HepG2 (cell line): ENCODE measurements around the gene THAP3. TPM values are rescaled to one million over a fixed set of nuclear protein-coding genes. Genes with fewer than 3 reads are reported as not detected.

Experiments used
- AGO1 ChIP-seq: fragments of 200-400 bp; formaldehyde crosslinking; IDR thresholded peaks from 2 replicates; pipeline ENCODE4 v1.6.1; 2017; ENCODE audit warnings: mild to moderate bottlenecking, low read depth, low read length, moderate library complexity; ENCODE audit not compliant: poor library complexity, severe bottlenecking
- EEA1 ChIP-seq: sonication (generic); formaldehyde crosslinking; IDR thresholded peaks from 2 replicates; pipeline ENCODE4 v1.5.1; 2020; ENCODE audit warnings: mild to moderate bottlenecking, missing genetic modification reagents, borderline replicate concordance
- HNRNPLL ChIP-seq: fragments of 200-400 bp; formaldehyde crosslinking; IDR thresholded peaks from 2 replicates; pipeline ENCODE4 v1.6.1; 2017; ENCODE audit warnings: mild to moderate bottlenecking, low read depth, low read length; ENCODE audit not compliant: poor library complexity, severe bottlenecking
- KAT7 ChIP-seq: IDR thresholded peaks from 2 replicates; pipeline ENCODE4 v1.6.1; 2018; ENCODE audit warnings: borderline replicate concordance, missing compliant biosample characterization
- KDM1A ChIP-seq: IDR thresholded peaks from 2 replicates; pipeline ENCODE4 v1.6.1; 2016; ENCODE audit warnings: missing compliant biosample characterization
- KDM4B ChIP-seq: sonication (generic); formaldehyde crosslinking; IDR thresholded peaks from 2 replicates; pipeline ENCODE4 v1.4.0; 2020; ENCODE audit warnings: missing genetic modification reagents
- KDM5B ChIP-seq: sonication (generic); formaldehyde crosslinking; IDR thresholded peaks from 2 replicates; pipeline ENCODE4 v1.4.0; 2020; ENCODE audit warnings: missing genetic modification reagents, mild to moderate bottlenecking, borderline replicate concordance
- MED1 ChIP-seq: sonication (generic); formaldehyde crosslinking; IDR thresholded peaks from 2 replicates; pipeline ENCODE4 v1.4.0; 2020; ENCODE audit warnings: missing genetic modification reagents
- MTF1 ChIP-seq: sonication (generic); formaldehyde crosslinking; IDR thresholded peaks from 2 replicates; pipeline ENCODE4 v1.5.0; 2020; ENCODE audit warnings: missing genetic modification reagents
- MXI1 ChIP-seq: IDR thresholded peaks from 3 replicates; pipeline ENCODE4 v1.6.1; 2012; ENCODE audit warnings: low read depth, low read length, inconsistent platforms, borderline replicate concordance
- RAD21 ChIP-seq: fragments of 450-650 bp; formaldehyde crosslinking; IDR thresholded peaks from 2 replicates; pipeline ENCODE4 v1.5.0; 2020; ENCODE audit warnings: mild to moderate bottlenecking
- TGIF2 ChIP-seq: IDR thresholded peaks from 2 replicates; pipeline ENCODE4 v1.6.1; 2016; ENCODE audit warnings: control low read depth, missing compliant biosample characterization
- ZNF3 ChIP-seq: IDR thresholded peaks from 2 replicates; pipeline ENCODE4 v1.7.0; 2017; ENCODE audit warnings: inconsistent platforms
- ZNF501 ChIP-seq: sonication (generic); formaldehyde crosslinking; IDR thresholded peaks from 2 replicates; pipeline ENCODE4 v1.5.1; 2020; ENCODE audit warnings: mild to moderate bottlenecking, moderate library complexity, missing genetic modification reagents
- ZNF556 ChIP-seq: sonication (generic); formaldehyde crosslinking; IDR thresholded peaks from 2 replicates; pipeline ENCODE4 v1.4.0; 2020; ENCODE audit warnings: mild to moderate bottlenecking, missing genetic modification reagents, borderline replicate concordance
- ZNF772 ChIP-seq: sonication (generic); formaldehyde crosslinking; IDR thresholded peaks from 2 replicates; pipeline ENCODE4 v1.5.0; 2020; ENCODE audit warnings: mild to moderate bottlenecking, missing genetic modification reagents
- ZNF891 ChIP-seq: sonication (generic); formaldehyde crosslinking; IDR thresholded peaks from 2 replicates; pipeline ENCODE4 v1.5.0; 2020; ENCODE audit warnings: mild to moderate bottlenecking, missing genetic modification reagents
- polyA plus RNA-seq, 8 experiments: library from polyadenylated mRNA; depleted of rRNA in 3 of 8; stranded (reverse) in 7 of 8; unstranded in 1 of 8; fragments of >200 nt; fragmentation: Illumina TruSeq in 4 of 8; extraction: Trizol in 4 of 8; gene quantifications; 2 replicates each; pipeline versions ENCODE4 v1.2.1 to v1.2.3, GENCODE V29; 2011 to 2016; ENCODE audit warnings: low read depth in 4 of 8, missing spikeins in 1 of 8, mixed read lengths in 1 of 8; ENCODE audit not compliant: insufficient read depth in 1 of 8
- total RNA-seq, 5 experiments: library from RNA; depleted of rRNA; stranded (reverse); fragments of >200 nt; fragmentation: Illumina TruSeq; extraction: Trizol; gene quantifications; 2 replicates each; pipeline ENCODE4 v1.2.3, GENCODE V29; 2016; ENCODE audit warnings: low read depth in 1 of 5
- TF ChIP-seq, protein P1 (sequence below): sonication (generic); formaldehyde crosslinking; IDR thresholded peaks from 2 replicates; pipeline ENCODE4 v1.8.1; 2022; ENCODE audit warnings: mild to moderate bottlenecking, missing genetic modification reagents
- TF ChIP-seq, protein P2 (sequence below): sonication (generic); formaldehyde crosslinking; IDR thresholded peaks from 2 replicates; pipeline ENCODE4 v1.5.0; 2020; ENCODE audit warnings: mild to moderate bottlenecking, missing genetic modification reagents
- TF ChIP-seq, protein P3 (sequence below): sonication (generic); IDR thresholded peaks from 2 replicates; pipeline ENCODE4 v1.6.1; 2016; ENCODE audit warnings: low read depth, borderline replicate concordance
- TF ChIP-seq, protein P4 (sequence below): sonication (generic); formaldehyde crosslinking; IDR thresholded peaks from 2 replicates; pipeline ENCODE4 v1.4.0; 2020; ENCODE audit warnings: missing genetic modification reagents, borderline replicate concordance

Gene THAP3
- total and polyA plus RNA-seq, 2 of the 13 experiments (the other 11 are each of a cell fraction or from before 2014, with no cell fraction given) = 10.3 to 14.9 TPM

DNA sequence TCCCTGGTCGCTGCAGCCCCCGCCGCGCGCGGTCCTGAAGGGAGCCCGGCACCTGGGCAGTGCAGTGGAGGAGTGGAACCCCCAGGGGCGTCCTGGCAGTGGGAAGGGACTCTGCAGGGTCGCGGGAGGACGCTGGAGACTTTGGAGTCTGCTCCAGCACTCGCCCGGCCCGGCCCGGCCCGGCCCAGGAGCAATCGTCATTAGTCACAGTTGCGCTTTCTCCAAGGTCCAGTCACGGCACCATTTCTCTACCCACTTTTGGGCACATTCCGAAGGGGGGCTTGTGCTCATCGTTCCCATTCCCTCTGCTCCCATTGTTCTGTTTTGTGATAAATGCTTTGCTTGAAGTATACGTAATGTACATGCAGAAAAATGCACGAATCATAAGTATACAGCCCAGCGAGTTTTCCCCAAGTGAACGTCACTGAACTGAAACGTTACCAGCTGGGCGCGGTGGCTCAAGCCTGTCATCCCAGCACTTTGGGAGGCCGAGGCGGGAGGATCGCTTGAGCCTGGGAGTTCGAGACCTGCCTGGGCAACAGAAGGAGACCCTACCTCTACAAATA is 999 bp downstream of the THAP3 start (continued):
- TF ChIP-seq, protein P1, sequence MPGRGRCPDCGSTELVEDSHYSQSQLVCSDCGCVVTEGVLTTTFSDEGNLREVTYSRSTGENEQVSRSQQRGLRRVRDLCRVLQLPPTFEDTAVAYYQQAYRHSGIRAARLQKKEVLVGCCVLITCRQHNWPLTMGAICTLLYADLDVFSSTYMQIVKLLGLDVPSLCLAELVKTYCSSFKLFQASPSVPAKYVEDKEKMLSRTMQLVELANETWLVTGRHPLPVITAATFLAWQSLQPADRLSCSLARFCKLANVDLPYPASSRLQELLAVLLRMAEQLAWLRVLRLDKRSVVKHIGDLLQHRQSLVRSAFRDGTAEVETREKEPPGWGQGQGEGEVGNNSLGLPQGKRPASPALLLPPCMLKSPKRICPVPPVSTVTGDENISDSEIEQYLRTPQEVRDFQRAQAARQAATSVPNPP (CRISPR knock-in tag) = no peak
- TF ChIP-seq MTF1 (CRISPR knock-in tag) (0 out of 2 replicates have a peak, but pooled peaks have one; percentile 25), HNRNPLL (peak; percentile 16), ZNF891 (CRISPR knock-in tag) (no peak), AGO1 (no peak), ZNF501 (CRISPR knock-in tag) (peak; percentile 40; the same call in 1 of the 2 replicates), MXI1 (0 out of 3 replicates have a peak, but pooled peaks have one; percentile 1), EEA1 (CRISPR knock-in tag) (0 out of 2 replicates have a peak, but pooled peaks have one; percentile 37), ZNF556 (CRISPR knock-in tag) (0 out of 2 replicates have a peak, but pooled peaks have one; percentile 4), KDM1A (CRISPR knock-in tag) (no peak), KDM4B (no peak), ZNF772 (CRISPR knock-in tag) (no peak), KDM5B (0 out of 2 replicates have a peak, but pooled peaks have one; percentile 6), MED1 (CRISPR knock-in tag) (0 out of 2 replicates have a peak, but pooled peaks have one; percentile 11), ZNF3 (0 out of 2 replicates have a peak, but pooled peaks have one; percentile 21), RAD21 (0 out of 2 replicates have a peak, but pooled peaks have one; percentile 5), TGIF2 (CRISPR knock-in tag) (0 out of 2 replicates have a peak, but pooled peaks have one; percentile 11), KAT7 (CRISPR knock-in tag) (no peak)
- TF ChIP-seq, protein P2, sequence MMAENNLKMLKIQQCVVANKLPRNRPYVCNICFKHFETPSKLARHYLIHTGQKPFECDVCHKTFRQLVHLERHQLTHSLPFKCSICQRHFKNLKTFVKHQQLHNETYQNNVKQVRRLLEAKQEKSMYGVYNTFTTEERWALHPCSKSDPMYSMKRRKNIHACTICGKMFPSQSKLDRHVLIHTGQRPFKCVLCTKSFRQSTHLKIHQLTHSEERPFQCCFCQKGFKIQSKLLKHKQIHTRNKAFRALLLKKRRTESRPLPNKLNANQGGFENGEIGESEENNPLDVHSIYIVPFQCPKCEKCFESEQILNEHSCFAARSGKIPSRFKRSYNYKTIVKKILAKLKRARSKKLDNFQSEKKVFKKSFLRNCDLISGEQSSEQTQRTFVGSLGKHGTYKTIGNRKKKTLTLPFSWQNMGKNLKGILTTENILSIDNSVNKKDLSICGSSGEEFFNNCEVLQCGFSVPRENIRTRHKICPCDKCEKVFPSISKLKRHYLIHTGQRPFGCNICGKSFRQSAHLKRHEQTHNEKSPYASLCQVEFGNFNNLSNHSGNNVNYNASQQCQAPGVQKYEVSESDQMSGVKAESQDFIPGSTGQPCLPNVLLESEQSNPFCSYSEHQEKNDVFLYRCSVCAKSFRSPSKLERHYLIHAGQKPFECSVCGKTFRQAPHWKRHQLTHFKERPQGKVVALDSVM = peak; percentile 90
- TF ChIP-seq, protein P3, sequence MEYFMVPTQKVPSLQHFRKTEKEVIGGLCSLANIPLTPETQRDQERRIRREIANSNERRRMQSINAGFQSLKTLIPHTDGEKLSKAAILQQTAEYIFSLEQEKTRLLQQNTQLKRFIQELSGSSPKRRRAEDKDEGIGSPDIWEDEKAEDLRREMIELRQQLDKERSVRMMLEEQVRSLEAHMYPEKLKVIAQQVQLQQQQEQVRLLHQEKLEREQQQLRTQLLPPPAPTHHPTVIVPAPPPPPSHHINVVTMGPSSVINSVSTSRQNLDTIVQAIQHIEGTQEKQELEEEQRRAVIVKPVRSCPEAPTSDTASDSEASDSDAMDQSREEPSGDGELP = peak; percentile 49; the same call in 1 of the 2 replicates
- TF ChIP-seq, protein P4, sequence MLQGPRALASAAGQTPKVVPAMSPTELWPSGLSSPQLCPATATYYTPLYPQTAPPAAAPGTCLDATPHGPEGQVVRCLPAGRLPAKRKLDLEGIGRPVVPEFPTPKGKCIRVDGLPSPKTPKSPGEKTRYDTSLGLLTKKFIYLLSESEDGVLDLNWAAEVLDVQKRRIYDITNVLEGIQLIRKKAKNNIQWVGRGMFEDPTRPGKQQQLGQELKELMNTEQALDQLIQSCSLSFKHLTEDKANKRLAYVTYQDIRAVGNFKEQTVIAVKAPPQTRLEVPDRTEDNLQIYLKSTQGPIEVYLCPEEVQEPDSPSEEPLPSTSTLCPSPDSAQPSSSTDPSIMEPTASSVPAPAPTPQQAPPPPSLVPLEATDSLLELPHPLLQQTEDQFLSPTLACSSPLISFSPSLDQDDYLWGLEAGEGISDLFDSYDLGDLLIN (CRISPR knock-in tag) = no peak
